Right lung (tissue), 10 donors: Measurements from ENCODE around the gene RPL7A. TPM values are rescaled to one million over a fixed set of nuclear protein-coding genes. Genes with fewer than 3 reads are reported as not detected.
"Not testable (repeated sequence)": the region's sequence is repeated elsewhere in the genome, so short reads cannot be mapped to it uniquely, and the experiment has no call there.

ENCODE experiments used
- DNase-seq, 2 donors: peaks; one replicate each; pipeline ENCODE4 v3.0.0-alpha.2; 2013
- long read RNA-seq, 8 donors: transcript quantifications; one replicate each; lab custom pipeline, GENCODE V29; 2026
- polyA plus RNA-seq, 5 donors: library from polyadenylated mRNA; unstranded; fragments of 120-200 nt; gene quantifications; one replicate each; pipeline versions ENCODE4 v1.2.1 to v1.2.3, GENCODE V29; 2013; ENCODE audit warnings: inconsistent platforms in 1 of 5, low replicate concordance in 1 of 5; ENCODE audit not compliant: insufficient read length in 5 of 5, insufficient read depth in 1 of 5

Gene RPL7A
- 1,000 to 10,000 TPM; 2,763 to 3,382 (median 3,157) TPM for polyA plus RNA-seq
- long read RNA-seq, donor 1, transcript RPL7A-206 (3 exons, 743 nt), result minor isoform, 6 of 2,319 reads
- long read RNA-seq, donor 1, transcript RPL7A-208 (2 exons, 374 nt), result minor isoform, 56 of 2,319 reads
- long read RNA-seq, donor 1, transcript RPL7A-202 (8 exons, 891 nt), result major isoform, 1,110 of 2,319 reads
- long read RNA-seq, donor 1, partial matches to known transcripts, result 1,098 of 2,319 reads
- long read RNA-seq, donor 1, other reads (novel, unspliced or antisense), result 44 of 2,319 reads
- long read RNA-seq, donor 2, transcript RPL7A-202 (8 exons, 891 nt), result major isoform, 687 of 1,352 reads
- long read RNA-seq, donor 2, transcript RPL7A-208 (2 exons, 374 nt), result minor isoform, 11 of 1,352 reads
- long read RNA-seq, donor 2, partial matches to known transcripts, result 646 of 1,352 reads
- long read RNA-seq, donor 2, other reads (novel, unspliced or antisense), result 5 of 1,352 reads
- long read RNA-seq, donor 3, transcript RPL7A-208 (2 exons, 374 nt), result minor isoform, 51 of 1,701 reads
- long read RNA-seq, donor 3, transcript RPL7A-202 (8 exons, 891 nt), result major isoform, 823 of 1,701 reads
- long read RNA-seq, donor 3, transcript RPL7A-206 (3 exons, 743 nt), result minor isoform, 10 of 1,701 reads
- long read RNA-seq, donor 3, partial matches to known transcripts, result 792 of 1,701 reads
- long read RNA-seq, donor 3, other reads (novel, unspliced or antisense), result 22 of 1,701 reads
- long read RNA-seq, donor 4, transcript RPL7A-208 (2 exons, 374 nt), result minor isoform, 33 of 1,161 reads
- long read RNA-seq, donor 4, transcript RPL7A-202 (8 exons, 891 nt), result major isoform, 517 of 1,161 reads
- long read RNA-seq, donor 4, partial matches to known transcripts, result 581 of 1,161 reads
- long read RNA-seq, donor 4, other reads (novel, unspliced or antisense), result 22 of 1,161 reads
- long read RNA-seq, donor 5, transcript RPL7A-206 (3 exons, 743 nt), result minor isoform, 6 of 2,417 reads
- long read RNA-seq, donor 5, transcript RPL7A-208 (2 exons, 374 nt), result minor isoform, 54 of 2,417 reads
- long read RNA-seq, donor 5, transcript RPL7A-202 (8 exons, 891 nt), result major isoform, 1,238 of 2,417 reads
- long read RNA-seq, donor 5, partial matches to known transcripts, result 1,070 of 2,417 reads
- long read RNA-seq, donor 5, other reads (novel, unspliced or antisense), result 47 of 2,417 reads
- long read RNA-seq, donor 6, transcript RPL7A-208 (2 exons, 374 nt), result minor isoform, 19 of 2,447 reads
- long read RNA-seq, donor 6, transcript RPL7A-206 (3 exons, 743 nt), result minor isoform, 6 of 2,447 reads
- long read RNA-seq, donor 6, transcript RPL7A-202 (8 exons, 891 nt), result major isoform, 1,344 of 2,447 reads
- long read RNA-seq, donor 6, partial matches to known transcripts, result 1,024 of 2,447 reads
- long read RNA-seq, donor 6, other reads (novel, unspliced or antisense), result 50 of 2,447 reads
- long read RNA-seq, donor 7, transcript RPL7A-202 (8 exons, 891 nt), result major isoform, 363 of 698 reads
- long read RNA-seq, donor 7, transcript RPL7A-208 (2 exons, 374 nt), result minor isoform, 12 of 698 reads
- long read RNA-seq, donor 7, partial matches to known transcripts, result 322 of 698 reads
- long read RNA-seq, donor 7, other reads (novel, unspliced or antisense), result 0 of 698 reads
- long read RNA-seq, donor 8, transcript RPL7A-208 (2 exons, 374 nt), result minor isoform, 20 of 745 reads
- long read RNA-seq, donor 8, transcript RPL7A-202 (8 exons, 891 nt), result major isoform, 357 of 745 reads
- long read RNA-seq, donor 8, transcript RPL7A-206 (3 exons, 743 nt), result minor isoform, 5 of 745 reads
- long read RNA-seq, donor 8, partial matches to known transcripts, result 360 of 745 reads
- long read RNA-seq, donor 8, other reads (novel, unspliced or antisense), result 0 of 745 reads

GRCh38 chr9:133347985-133348717 lies at the start of gene RPL7A, which contains the start of gene MED22:
TSS of gene RPL7A (plus strand) at chr9:133348218. CDS start at chr9:133348244, 26 bp downstream.
TSS of gene MED22 (minus strand) at chr9:133348131. CDS start at chr9:133346662, 1,469 bp downstream.
- peak; percentile 94 to 95 for DNase-seq

GRCh38 chr9:133299996-133300395 lies 48.0 kb upstream of the RPL7A start:
- DNase-seq, result not testable (repeated sequence)

GRCh38 chr9:133301253-133302230 lies 46.5 kb upstream of the RPL7A start:
- no peak for DNase-seq

- no peak for DNase-seq
Observed at GRCh38 chr9:133303266-133304157, 44.5 kb upstream of the RPL7A start.

- no peak for DNase-seq
Observed at GRCh38 chr9:133304158-133304470, 43.9 kb upstream of the RPL7A start.

- no peak for DNase-seq
Observed at GRCh38 chr9:133304477-133305377, 43.3 kb upstream of the RPL7A start.

- no peak for DNase-seq
Observed at GRCh38 chr9:133305731-133306130, 42.3 kb upstream of the RPL7A start.

- DNase-seq, result no peak
Observed at GRCh38 chr9:133306242-133307204, 41.5 kb upstream of the RPL7A start.

- DNase-seq, result no peak
Observed at GRCh38 chr9:133307301-133307700, 40.7 kb upstream of the RPL7A start.

- DNase-seq, result no peak
Observed at GRCh38 chr9:133309608-133310007, 38.4 kb upstream of the RPL7A start.

- DNase-seq, result no peak
Observed at GRCh38 chr9:133315997-133316396, 32.0 kb upstream of the RPL7A start.

- DNase-seq, result not testable (repeated sequence)
Observed at GRCh38 chr9:133317551-133317950, 30.5 kb upstream of the RPL7A start.

- no peak for DNase-seq
Observed at GRCh38 chr9:133320421-133320881, 27.6 kb upstream of the RPL7A start.

- no peak for DNase-seq
Observed at GRCh38 chr9:133321411-133321935, 26.5 kb upstream of the RPL7A start.

- DNase-seq, result no peak
Observed at GRCh38 chr9:133322701-133323100, 25.3 kb upstream of the RPL7A start.
